Testis (tissue), 2 donors: ENCODE data around the gene CEP162.

Source experiments
- POLR2A ChIP-seq: fragments of 450-650 bp; IDR thresholded peaks from one replicate; pipeline ENCODE4 v1.6.1; 2017; ENCODE audit warnings: antibody characterized with exemption, mild to moderate bottlenecking, moderate library complexity
- TF ChIP-seq, protein P1 (sequence below), 3 experiments: fragments of 450-650 bp in 2 of 3; fragments of 200-600 bp in 1 of 3; sonication (generic) in 1 of 3; IDR thresholded peaks; one replicate each; pipeline ENCODE4 v1.5.1; 2016 to 2019; ENCODE audit warnings: antibody characterized with exemption in 3 of 3, mild to moderate bottlenecking in 2 of 3, moderate library complexity in 1 of 3

DNA sequence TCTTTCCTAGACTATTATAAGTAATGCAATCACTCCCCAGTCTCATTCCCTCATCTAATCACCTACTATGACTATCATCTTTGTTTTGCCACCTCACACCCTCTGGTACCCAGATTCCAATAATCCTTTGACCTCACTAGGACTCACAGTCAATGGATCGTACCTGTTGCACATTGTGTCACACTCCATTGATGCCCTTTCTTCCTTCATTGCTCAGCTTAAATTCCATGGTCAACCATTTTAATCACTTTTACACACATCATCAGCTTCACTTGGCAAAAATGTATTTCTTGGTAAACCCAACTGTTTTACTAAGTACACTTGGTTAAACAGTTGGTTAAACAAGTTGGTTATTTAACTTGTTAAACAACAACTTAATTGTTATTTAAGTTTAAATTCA, 44.0 kb downstream of the CEP162 start:
- TF ChIP-seq, protein P1, sequence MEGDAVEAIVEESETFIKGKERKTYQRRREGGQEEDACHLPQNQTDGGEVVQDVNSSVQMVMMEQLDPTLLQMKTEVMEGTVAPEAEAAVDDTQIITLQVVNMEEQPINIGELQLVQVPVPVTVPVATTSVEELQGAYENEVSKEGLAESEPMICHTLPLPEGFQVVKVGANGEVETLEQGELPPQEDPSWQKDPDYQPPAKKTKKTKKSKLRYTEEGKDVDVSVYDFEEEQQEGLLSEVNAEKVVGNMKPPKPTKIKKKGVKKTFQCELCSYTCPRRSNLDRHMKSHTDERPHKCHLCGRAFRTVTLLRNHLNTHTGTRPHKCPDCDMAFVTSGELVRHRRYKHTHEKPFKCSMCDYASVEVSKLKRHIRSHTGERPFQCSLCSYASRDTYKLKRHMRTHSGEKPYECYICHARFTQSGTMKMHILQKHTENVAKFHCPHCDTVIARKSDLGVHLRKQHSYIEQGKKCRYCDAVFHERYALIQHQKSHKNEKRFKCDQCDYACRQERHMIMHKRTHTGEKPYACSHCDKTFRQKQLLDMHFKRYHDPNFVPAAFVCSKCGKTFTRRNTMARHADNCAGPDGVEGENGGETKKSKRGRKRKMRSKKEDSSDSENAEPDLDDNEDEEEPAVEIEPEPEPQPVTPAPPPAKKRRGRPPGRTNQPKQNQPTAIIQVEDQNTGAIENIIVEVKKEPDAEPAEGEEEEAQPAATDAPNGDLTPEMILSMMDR (IDR thresholded peaks at IDR 0.05), result no peak
- TF ChIP-seq POLR2A, result no peak
